NCI-H187 treated with DMSO at 0.1 percent for 48 hours (cell line): ENCODE data around the gene IVD.

ENCODE experiments used
- DNase-seq: peaks from one replicate; lab custom pipeline; 2025; lab: John Stamatoyannopoulos, UW

Gene IVD

DNA sequence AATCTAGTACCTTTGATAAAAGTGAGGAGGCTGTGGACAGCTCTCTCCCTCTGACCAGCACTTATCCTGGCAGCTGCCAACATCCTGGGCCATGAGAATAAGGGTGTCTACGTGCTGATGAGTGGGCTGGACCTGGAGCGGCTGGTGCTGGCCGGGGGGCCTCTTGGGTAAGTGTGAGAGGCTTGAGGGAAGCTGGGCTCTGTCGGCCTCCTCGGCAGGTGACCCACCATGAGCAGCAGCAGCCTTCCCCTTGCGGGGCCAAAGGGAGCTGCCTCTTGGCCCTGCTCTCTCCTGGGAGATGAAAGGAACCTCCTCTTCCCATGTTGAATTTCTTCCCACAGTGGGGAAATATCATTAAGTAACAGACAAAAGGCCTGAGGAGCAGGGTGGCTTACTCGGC, 9.2 kb downstream of the IVD start:
- DNase-seq: no peak

DNA sequence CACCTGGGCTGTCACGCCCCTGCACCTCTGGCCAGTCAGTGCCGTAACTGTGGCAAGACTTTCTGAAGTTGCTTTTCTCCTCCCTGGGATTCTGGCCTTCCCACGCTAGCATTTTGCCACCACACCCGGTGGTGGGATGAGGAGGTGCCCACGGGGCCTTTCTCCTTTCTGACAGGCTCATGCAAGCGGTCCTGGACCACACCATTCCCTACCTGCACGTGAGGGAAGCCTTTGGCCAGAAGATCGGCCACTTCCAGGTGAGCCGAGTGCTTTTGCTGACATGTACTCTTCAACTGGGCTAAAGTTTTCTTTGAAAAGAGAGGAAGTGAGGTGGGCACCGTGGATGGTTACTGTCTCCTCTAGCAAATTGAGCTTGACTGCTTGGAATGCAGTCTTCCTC, 9.6 kb downstream of the IVD start:
- no peak for DNase-seq

DNA sequence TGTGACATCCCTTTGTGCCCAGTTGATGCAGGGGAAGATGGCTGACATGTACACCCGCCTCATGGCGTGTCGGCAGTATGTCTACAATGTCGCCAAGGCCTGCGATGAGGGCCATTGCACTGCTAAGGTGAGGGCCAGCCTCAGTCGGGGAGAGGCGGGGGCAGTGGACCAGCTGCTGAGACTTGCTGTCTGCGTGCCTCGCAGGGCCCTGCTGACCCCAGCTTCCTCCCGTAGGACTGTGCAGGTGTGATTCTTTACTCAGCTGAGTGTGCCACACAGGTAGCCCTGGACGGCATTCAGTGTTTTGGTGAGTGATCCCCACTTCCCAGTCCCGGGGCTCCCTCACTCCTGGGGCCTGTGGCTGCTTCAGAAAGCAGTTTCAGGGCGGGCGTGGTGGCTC, 10.5 kb downstream of the IVD start:
- no peak for DNase-seq

DNA sequence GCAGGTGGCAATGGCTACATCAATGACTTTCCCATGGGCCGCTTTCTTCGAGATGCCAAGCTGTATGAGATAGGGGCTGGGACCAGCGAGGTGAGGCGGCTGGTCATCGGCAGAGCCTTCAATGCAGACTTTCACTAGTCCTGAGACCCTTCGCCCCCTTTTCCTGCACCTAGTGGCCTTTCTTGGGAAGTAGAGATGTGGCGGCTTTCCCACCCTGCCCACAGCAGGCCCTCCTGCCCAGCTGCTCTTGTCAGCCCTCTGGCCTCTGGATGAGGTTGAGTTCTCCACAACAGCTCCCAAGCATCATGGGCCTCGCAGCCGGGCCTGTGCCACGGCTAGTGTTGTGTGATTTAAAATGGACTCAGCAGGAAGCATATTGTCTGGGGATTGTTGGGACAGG, 12.5 kb downstream of the IVD start:
- no peak for DNase-seq

DNA sequence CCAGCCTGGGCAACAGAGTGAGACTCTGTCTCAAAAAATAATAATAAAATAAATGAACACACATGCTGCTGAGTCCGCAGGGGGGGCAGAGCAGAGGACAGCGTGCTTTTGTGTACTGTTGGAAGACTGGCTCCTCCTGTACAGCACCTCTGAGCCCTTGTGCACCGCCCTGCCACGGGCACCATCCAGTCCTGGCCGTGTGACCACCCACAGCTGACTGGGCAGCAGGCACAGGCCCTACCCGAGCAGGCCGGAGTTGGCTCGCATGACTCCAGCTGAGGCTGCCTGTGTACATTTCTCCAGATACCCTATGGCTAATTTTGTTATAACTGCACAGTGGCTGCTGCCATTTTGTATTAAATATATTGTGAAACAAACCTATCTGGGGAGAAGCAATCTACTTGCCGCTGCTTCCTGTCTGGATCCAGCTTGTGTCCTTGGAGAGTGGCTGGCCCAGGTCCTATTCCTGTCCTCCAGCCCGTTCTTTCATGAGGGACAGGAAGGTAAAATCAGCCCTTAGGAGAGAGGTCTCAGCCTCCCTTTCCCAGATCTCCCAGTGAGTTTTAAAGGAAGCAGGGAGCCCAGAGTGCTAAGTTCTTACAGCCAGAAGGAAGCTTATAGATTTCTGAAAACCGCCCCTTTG, 14.6 kb downstream of the IVD start:
- no peak for DNase-seq

DNA sequence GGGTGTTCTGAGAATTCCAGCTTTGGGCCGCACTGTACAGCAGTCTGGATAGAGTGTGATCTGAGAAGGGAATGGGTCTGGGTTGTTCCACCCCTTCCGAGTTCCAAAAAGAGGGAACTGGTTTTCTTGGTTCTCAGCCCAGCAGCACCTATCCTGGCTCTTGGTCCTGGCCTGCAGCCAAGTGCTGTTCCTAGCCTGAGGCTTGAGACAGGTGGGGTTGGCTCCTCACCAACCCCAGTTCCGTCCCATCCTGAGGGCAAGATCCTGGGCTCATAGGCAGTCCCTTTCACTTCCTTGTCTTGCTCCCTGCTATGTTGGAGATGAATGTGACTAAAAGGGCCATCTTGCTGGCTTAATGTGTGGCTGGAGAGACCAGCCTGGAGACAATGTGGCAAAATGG, 15.2 kb downstream of the IVD start:
- no peak for DNase-seq

DNA sequence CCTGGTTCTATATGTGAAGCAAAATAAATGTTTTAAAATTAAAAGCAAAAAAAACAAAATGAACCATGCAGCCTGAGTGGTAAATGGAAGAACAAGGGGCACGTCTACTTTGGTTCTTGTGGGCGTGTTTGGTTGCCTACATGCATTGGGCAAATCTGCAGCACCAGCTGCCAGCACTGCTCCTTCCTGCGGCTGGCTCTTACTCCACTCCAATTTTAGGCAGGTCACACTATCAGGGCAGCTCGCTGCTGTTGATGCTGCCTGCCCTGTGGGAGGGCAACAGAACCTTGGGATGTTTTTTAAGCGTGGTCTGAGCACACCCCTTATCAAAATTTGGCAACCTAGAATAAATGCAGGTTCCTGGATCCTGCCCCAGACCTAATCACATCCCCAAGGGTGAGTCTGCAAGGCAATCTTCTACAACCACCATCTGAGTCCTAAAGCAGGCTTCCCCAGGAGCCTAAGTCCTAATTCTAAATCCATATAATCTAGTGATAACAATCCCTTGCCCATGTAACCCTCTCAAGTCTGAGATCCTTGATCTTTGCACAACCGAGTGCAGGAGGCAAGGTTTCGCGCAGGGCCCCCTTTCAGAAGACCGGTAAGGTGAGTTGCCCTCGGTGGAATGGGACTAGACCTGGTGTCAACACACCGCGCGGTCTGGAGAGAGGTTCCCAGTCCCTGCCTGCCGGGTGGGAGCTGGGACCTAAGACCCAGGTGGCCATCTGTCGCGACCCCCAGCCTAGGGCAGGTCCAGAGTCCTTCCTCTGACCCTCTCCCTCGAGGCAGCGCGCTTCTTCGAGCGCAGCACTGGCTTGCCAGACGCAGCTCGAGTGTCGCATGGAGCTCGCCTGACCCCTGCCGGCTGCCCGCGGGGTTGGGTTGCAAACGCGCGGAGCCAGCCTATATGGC, 15.9 kb downstream of the IVD start:
- no peak for DNase-seq

DNA sequence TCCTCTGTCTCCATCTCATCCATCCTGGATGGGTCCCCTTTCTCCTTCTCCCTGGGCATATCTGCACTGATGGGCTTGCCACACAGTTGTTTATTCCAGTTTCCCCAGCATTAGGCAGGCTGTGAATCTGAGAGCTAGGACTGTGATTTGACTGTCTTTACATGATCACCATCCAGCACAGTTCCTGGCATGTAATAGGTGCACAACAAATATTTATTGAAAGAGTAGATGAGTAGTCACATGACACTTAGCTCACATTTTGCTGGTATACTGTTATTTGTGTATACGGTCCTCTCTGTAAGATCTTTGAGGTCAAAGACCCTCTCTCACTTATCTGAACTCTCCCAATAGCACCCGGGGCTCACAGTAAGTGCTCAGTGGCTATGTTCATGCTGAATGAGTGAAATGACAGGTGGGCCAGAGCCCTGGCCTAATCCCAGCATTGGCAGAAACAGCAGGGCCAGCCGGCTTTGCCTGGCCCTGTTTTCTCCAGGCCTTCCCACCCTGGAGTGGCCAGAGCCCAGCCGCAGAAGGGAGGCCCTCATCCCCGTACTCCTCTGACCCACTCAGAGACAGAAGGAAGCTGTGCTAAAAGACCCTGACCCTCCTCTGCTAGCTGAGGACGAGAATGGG, 19.0 kb downstream of the IVD start:
- DNase-seq: no peak

DNA sequence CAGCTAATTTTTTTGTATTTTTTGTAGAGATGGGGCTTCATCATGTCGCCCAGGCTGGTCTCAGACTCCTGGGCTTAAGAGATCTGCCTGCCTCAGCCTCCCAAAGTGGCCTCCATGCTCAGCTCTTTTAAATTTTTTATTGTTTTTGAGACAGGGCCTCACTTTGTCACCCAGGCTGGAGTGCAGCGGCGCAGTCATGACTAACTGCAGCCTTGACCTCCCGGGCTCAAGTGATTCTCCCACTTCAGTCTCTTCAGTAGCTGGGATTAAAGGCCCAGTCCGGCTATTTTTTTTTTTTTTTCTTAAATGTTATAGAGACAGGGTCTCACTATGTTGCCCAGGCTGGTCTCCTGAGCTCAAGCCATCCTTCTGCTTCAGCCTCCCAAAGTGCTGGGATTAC, 20.1 kb downstream of the IVD start:
- no peak for DNase-seq

DNA sequence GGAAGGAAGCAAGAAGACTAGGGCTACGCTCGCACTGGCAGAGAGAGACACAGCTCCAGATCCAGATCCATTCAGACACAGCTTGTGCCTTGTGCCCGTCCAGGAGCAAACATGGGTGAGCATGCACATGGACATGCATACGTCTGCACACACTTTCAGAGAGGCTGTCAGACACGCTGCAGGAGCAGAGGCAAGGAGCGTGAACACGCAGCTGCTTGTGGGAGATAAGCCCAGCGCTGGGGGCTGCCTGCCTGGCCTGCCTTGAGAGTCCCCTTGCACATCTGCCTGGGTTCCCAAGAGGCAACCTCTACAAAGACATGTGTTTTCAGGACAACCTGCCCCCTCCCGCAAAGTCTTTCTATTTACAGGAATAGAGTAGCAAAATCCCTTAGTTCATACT, 21.6 kb downstream of the IVD start:
- no peak for DNase-seq

DNA sequence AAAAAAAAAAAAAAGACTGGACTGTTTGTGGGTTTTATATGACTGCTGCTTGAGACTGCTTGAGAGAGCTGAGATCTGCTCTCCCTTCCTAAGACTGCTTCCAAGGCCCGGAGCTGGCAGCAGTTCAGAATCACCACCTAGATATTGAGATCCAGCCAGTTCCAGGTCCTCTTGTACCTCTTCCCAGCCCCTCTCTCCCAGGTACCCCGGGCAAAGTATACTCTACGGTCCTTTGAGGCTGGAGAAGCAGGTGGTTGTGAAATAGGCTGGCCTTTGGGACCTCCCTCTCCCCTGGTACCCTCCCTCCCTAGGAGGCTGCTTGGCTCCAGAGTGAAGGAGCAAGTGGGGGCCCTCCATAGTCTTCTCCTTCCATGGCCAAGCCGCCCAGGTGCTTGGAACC, 22.6 kb downstream of the IVD start:
- no peak for DNase-seq

DNA sequence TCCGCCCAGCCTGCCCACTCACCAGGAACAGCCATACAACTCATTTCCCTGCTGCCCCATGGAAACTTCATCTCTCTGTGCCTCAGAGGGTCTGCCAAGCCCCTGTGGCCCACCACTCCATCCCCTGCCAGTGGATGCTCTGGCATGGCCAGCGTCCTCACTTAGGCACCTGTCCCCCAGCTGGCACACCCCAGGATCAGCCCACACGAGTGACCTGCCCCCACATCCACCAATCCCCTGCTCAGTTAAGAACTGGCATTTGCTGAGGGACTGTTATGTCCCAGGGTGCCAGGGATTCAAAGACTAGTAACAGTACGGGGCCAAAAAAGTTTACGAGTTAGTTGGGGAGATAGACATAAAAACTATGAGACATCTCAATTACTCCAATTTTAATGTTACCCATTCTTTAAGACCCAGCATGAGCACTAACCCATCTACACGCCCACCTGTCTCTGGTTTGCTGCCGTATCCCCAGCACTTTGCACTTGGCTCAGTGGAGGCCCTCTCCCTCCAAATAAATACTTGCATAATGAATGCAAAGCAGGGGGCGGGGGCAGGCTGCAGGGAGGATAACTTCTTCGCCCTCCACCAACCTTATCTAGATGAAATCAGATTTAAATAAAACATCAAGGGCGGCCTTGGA, 23.6 kb downstream of the IVD start:
- no peak for DNase-seq

DNA sequence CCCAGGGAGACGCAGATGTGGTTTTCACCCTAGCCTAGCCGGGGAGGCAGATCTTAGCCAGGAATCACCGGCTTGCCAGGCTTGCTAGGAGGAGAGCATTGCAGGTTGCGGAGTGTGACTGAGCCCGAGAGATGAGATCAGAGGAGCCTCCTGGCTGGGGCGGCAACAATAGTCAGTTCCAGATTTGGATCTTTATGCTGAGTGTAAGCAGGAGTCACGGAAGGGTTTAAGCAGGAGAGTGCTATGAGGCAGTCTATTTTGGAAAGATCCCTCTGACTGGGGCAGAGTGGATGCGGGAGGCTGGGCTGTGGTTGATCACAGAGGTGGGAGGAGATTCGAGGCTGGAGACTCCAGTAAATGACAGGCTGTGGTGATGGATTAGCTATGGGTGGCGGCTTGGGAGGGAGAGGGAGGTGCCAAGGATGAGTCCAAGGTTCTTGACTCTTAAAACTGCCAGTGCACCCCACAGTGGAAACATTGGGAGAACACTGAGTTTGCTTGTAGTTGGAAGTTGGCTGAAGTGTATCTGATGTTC, 24.7 kb downstream of the IVD start:
- DNase-seq: no peak

DNA sequence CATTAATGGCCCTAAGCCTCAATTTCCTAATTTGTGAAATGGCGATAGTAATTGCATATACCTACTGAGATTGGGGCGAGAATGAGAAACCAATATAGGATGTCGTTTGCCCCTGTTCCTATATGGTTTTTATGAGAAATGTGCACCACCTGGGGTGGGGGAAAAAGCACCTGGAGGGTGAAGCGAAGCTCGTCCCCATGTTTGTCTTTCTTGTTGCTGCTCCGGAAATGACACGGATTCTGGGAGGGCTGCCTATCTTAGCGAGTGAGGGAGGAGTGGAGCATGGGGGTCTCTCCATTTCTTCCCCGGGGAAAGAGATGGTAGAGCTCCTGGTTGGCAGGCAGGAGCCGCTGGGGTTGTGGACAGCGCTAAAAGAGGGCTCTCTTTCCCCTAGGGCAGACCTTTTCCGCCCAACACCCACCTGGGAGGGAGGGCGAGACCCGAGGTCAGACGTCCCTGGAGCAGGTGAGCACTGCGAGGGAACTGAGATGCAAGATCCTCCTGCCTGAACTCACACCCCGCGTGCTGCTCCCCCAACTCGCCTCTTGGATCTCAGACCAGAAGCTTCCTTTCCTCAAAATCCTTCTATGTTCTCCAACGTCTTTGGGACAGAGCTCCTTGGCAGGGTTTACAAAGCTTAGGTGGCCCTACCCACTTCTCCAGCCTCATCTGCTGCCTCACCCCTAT, 29.6 kb downstream of the IVD start:
- no peak for DNase-seq

DNA sequence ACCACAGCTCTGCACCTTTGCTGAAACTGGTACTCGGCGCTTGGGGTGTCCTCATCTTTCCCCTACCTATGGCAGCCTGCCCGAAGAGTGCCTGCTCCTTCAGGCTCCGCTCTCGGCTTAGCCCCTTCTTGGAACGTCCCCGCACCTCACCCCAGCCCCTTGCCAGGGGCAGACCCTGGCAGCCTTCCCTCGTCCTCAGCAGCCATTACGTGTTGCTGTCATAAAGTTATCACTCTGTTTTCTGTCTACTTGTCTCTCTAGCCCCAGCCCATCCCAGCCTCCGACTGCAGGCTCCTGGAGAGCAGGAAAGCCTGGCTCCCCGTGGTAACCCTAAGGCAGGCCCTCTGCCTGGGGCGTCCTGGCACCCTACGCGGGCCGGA, 30.1 kb downstream of the IVD start:
- DNase-seq: no peak

DNA sequence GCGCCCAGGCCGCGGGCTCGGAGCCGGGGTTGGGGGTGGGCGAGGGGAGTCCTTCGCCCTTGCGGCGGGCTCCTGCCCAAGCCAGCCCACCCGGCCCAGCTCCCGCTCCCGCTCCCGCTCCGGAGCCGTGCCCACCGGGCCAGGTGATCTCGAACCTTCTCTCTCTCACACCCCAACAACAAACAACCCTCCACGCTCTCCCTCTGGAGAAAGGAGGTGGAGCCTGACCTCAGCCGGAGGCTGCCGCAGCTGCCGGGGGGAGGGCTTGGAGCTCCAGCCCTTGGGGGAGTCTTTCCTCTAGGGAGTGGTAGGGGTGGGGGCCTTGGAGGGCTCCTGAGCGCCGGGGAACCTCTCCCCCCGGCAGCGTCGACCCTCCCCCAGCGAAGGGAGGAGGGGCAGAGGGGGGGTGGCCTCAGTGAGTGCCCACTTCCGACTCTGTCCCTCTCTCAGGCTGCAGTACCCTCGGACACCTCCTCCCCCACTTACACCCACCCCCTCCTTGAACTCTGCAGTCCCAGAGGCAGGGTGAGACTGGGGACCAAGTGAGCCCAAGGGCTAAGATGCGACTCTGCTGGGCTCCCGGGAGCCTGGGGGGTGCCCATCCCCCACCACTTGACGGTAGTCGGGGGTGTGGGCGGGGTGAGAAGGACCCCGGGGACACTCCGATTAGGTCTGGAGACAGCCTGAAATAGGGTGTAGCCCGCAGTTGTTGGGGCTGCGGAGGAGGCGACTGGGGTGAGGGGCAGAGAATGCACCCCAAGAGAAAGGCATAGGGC, 30.7 kb downstream of the IVD start:
- no peak for DNase-seq

DNA sequence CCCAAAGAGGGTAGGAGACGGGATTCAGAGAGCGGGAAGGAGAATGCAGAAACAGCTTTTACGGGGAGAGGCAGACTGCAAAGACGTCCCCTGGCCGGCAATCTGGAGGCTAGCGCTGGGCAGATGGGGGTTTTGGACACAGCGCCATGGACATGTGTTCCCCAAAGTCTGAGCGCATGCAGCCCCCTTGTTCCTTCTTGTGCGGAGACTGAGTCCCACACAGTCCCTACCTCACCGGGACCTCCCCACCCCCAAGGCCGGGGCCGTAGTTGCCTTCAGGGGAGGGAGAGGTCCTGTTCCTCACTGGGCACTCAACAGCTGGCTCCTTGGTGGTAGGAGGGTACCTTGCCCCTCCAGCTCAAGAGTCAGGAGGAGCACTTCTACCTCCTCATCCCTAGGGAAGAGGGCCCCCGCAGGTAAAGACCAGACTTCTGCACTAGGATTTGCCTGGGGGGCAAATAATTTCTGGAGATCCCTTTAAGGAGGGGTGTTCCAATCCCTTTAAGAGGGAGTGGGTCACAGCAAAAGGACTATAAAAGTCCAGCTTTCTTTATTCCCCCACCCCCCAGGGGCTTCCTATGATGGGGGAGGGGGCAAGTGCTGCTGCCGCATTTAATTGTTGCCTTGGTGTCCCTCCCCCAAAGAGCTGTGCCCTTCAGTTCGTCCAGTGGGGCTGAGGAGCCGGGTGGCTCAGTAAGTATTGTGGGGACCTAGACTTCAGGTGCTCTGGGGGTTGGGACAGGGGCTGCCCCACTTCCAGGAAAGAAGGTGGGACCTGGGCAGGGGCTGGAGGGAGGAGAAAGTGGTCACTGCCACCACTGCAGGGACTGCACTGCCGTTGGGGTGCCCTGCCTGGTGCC, 31.5 kb downstream of the IVD start:
- DNase-seq: no peak

DNA sequence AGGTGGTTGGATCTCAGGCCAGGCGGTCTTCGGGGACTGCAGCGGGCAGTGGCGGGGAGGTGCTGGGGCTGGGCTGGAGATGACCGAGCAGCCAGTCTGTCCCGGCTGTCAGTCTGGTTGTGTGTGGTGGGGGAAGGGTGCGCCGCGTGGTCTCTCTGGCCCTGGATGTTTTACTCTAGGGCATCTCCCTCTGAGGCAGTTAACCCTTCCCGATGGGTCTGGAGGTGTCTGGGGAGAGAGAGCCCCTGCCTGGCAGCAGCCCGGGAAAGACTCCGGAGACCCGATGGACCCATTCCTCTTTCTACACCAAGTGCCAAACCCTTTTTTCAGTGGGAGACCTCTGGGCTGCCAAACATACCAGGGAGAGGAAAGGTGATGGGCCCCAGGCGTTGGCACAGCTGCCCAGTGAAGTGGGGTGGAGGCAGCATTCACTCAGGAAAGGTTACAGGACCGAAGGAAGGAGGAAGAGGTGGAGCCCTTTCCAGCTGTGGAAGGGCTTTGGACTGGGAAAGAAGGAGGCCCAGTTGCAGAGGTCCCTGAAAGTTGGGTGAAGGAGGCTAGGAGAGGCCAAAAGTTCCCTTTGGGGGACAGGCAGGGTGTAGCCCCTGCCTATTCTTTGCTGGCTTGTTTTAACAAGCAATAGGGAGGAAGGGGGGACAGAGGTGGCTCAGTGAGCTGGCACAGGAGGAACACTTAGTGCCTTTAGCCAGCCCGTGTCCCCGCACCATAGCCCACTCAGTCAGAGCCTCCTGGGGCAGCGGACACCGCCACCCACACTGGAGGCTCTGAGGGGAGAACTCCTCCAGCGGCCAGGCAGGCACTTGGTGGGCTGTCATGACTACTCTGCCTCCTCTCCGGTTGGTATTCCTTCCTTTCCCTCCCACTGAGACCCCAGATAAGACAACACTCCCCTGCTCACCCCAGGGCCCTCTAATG, 32.4 kb downstream of the IVD start:
- no peak for DNase-seq

DNA sequence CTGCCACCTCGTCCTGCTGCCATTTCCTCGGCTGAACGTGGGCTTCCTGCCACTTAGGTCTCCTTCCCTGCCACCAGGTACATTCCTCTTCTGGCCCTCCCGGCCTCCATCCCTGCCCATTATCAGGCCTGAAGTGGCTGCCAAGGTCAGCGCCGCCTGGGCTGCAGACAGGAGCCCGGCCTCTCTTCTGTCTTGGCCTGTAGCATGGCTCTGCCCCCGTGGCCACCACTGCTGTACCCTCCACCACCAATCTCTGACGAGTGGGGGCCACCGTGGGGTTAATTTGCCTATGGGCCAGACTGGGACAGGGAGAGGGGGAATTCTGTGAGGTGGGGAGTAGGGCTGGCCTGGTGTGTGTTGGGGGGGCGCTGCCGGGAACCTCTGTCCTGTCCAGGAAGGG, 33.1 kb downstream of the IVD start:
- DNase-seq: no peak
